Kidney tubule cell (primary cell): ENCODE measurements around the gene NKX2-8.

ENCODE experiments used
- DNase-seq: peaks from one replicate; pipeline ENCODE4 v3.0.0-alpha.2; 2018; ENCODE audit warnings: low spot score

NKX2-8 gene

GRCh38 chr14:36582011-36582873 lies at the start of gene NKX2-8:
Gene NKX2-8, minus strand, starts transcription at chr14:36582614. Its CDS starts 225 bp downstream, at chr14:36582389.
- DNase-seq: no peak

- no peak for DNase-seq
These were observed 45.6 kb upstream of the NKX2-8 start for GRCh38 chr14:36627981-36628380.

DNA sequence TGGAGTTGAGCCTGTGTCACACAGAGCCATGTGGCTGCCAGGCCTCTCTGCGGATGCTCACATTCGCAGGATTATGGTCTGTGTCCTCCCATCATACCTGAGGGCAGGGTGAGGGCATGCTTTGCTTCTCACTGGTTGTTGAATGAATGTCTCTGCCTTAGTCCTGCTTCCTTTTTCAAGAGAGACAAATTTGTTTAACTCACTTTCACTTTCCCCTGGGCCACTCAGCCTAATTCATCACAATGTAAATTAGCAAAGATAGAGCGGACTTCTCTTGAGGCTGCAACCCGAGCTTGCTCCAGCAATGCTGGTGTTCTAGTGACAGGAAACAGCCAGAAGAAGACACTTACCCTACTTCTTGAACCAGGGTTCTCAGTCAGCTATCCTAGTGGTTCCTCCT lies 43.7 kb upstream of the NKX2-8 start:
- DNase-seq: no peak

DNA sequence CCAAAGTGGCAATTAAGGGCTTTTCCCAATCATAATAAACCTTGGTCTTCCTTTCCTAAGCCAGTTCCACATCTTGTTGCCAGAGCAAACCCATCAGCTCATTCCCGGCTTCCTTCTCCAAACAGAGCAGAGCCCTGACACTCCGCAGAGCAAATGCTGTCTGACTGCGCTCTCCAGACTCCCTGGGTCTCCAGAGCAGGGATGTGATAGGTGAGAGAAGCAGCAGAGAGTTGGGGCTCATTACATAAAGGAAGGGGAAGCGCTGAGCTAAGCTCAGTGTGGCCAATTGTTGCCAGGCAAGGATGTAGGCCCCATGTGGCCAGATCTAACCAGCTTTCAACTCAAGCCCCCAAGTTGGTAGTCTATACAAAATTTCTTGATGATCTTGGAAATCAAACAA lies 43.0 kb upstream of the NKX2-8 start:
- no peak for DNase-seq

DNA sequence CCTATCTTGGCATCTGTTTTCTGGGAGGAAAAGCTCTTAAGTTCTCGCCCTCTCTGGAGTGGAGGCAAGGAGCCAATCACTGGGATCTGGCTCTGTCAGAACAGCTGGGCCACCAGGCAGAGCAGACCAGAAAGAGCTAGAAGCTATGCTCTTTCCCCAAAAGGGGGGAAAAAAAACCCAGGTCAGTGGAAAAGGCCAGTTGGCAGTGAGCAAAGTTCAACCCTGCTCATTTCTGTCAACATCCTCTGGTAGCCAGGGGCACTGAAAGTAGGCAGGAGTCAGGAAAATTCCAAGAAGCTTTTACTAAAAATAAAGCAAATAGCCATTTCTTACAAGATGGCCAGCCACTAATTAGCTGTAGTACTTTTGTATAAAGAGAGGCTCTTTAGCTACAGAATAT lies 42.6 kb upstream of the NKX2-8 start:
- DNase-seq: no peak

DNA sequence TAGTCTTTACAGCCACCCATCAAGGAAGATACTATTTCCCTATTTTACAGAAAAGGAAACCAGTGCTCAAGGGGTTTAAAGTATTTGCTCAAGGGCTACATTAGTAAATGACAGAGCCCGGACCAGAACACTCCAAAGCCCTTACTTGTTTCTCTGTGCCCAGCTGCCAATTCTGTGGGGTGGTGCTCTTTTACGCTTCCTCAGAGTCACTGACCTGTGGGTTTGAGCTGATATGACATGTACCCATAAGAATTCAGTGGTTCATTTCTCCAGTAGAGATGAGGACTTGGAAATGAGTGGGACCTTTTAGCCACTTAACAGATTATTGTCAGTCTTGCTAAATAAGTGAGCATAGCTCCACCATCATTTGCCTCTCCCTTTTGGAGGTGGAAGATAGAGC lies 37.4 kb upstream of the NKX2-8 start:
- peak; percentile 12 for DNase-seq

DNA sequence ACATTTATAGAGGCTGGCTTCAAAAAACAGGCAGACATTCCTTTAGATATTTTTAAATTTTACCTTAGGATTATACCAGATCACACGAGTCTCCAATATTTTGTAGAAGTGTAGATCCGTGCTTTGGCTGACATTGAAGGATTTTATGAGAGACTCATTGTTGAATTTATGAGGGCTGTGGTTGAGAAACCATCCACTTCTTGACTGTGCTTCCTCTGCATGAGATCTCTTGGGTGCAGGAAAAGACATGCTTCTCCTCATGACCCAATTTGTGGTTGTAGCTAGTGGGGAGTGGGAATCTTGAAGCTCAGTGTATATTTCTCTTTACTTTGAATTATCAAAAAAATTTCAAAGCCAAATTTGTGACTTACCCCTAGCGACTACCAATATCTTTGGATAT lies 36.7 kb upstream of the NKX2-8 start:
- no peak for DNase-seq

GRCh38 chr14:36618641-36619040 lies 36.2 kb upstream of the NKX2-8 start:
- no peak for DNase-seq

DNA sequence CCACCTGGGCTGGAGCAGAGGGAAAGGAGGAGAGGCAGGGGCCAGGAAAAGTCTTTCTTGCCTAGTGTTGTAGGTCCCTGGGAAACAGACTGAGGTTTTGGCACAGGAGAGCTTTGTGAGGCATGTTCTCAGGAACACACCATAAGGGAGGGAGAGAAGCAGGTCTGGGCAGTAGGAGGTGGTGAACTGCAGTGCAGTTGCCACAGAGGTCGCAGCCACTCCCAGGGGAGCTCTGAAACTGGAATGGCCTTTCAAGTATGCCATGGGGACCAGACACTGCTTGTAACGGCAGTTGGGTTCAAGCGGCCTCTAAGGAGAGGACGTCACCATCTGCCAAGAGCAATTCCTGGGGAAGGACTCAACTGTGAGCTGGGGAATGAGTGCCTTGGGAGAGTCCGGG lies 35.4 kb upstream of the NKX2-8 start:
- no peak for DNase-seq

- peak; percentile 29 for DNase-seq
These were observed 23.1 kb upstream of the NKX2-8 start for GRCh38 chr14:36605506-36605857.

- DNase-seq: peak; percentile 80
These were observed 22.5 kb upstream of the NKX2-8 start for GRCh38 chr14:36604757-36605505.

- no peak for DNase-seq
These were observed 18.0 kb upstream of the NKX2-8 start for GRCh38 chr14:36600431-36600830.

DNA sequence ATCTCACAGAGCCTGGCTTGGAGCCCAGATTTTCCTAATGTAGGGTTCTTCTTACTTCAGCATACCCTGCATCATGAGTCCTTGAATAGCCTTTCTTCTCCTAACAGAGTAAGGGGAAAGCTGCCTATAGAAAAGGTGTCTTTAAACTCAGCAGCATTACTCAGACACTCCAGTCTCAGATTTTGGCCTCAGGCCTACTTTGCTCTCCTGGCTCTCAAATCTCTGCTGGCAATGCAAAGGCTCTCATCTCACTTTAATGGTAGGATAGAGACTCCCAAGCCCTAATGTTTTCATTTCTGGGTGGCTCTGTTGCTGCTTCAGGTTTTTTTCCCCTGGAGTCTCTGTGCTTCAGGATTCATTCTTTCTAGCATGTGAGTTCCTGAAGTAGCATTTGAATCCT lies 9.1 kb upstream of the NKX2-8 start:
- no peak for DNase-seq

DNA sequence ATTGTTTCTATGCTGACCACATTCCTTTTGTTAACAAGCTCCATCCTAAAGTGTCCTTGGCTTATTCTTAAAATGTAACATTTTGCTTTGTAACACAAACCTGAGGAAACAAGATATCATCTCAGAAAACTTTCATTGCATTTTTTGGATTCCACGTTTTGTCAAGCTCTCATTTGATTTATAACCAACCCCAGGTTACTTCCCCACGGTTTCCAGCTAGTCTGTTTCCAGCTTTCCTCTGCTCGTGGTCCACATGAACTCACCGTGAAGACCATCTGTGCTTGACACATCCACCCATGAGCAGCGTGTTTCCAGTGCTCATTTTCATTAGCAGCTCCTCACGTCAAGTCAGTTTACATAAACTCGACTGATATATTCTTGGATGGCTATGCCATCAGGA lies 6.4 kb upstream of the NKX2-8 start:
- DNase-seq: no peak

- DNase-seq: no peak
These were observed 5.7 kb upstream of the NKX2-8 start for GRCh38 chr14:36588119-36588518.

GRCh38 chr14:36585100-36585499 lies 2.7 kb upstream of the NKX2-8 start:
- no peak for DNase-seq

DNA sequence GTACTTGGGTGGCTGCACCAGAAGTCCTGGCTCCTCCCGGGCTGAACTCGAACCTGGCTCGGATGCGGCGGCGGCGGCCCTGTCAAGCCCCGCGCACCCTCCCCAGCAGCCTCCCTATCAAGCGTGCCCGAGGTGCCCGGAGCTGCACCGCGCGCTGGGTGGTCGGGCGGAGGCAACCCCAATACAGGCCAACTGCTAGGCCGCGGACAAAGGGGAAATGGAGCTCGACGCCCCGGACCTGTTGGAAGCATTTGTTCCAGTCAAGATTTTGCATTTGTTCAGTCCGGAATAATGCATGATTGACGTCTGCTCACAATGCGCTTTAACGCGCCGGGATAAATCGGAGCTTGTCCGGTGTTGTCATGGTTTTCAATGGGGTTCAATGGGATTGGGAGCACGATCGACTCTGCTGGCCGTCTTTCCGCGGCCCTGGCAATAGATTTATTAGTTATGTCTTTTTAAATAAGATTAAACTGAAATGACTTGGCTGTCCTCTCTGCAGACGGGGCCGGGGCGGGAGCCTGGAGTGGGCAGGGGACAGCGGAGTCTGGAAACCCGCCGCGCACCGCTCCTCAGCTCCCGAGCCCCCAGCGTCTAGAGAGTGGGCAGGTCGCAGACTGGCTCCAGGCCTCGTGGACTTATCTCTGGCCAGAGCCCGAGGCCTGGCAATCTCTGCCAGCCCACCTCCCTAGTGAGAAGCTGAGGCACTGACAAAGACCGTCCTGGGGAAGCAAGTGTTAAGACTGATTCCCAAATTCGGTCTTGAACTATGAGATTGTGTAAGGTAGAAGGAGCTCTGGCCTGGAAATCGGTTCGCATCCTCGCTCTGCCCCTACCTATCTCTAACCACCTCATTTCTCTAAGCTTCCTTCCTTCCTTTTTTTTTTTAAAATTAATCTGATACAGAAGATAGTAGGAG lies 1.7 kb upstream of the NKX2-8 start:
- DNase-seq: no peak

DNA sequence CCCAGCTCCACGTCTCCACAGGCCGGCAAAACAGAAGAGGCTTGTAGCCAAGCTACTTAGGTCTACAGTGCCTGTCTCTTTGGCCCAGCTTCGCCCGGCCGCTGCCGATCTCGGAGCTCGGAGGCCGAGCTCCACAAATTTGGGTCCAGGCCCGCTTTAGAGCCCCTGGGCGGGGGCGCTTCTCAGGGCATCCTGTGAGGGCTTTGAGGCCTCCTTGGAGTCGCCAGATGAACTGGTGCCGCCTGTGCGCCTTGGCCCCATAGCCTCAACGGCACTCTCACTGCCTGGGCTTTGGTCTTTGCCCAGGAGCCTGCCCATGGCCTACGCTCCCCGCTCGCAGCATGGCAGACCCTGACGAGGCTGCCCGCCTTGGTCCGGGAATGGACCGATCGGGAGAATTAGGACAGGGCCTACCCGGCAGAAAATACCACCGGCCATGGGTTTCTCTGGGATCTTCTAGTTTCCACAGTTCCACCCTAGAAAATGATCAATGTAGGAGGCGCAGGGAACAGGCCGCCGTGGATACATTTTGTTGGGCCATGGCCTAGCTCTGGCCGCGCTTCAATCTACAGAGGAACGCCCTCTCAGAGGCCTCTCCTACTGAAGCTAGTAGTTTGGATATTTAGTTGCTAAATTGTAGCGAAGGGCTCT lies 953 bp upstream of the NKX2-8 start:
- no peak for DNase-seq

GRCh38 chr14:36582874-36583241 lies 444 bp upstream of the NKX2-8 start:
- DNase-seq: no peak

- peak; percentile 61 for DNase-seq
These were observed 1.3 kb downstream of the NKX2-8 start for GRCh38 chr14:36580856-36581831.
